HepG2 (cell line): ENCODE data around the gene VWCE. TPM values are rescaled to one million over a fixed set of nuclear protein-coding genes. Genes with fewer than 3 reads are reported as not detected.

Experiments used
- BRCA1 ChIP-seq: sonication (generic); formaldehyde crosslinking; IDR thresholded peaks from 2 replicates; pipeline ENCODE4 v1.4.0; 2020; ENCODE audit warnings: missing genetic modification reagents
- FOXJ3 ChIP-seq: sonication (generic); formaldehyde crosslinking; IDR thresholded peaks from 2 replicates; pipeline ENCODE4 v1.4.0; 2020; ENCODE audit warnings: missing genetic modification reagents, mild to moderate bottlenecking, borderline replicate concordance
- KAT8 ChIP-seq: IDR thresholded peaks from 2 replicates; pipeline ENCODE4 v1.6.1; 2016; ENCODE audit warnings: missing genetic modification reagents, missing compliant biosample characterization
- KDM6A ChIP-seq: IDR thresholded peaks from 2 replicates; pipeline ENCODE4 v1.6.1; 2016; ENCODE audit warnings: low read depth
- KMT2A ChIP-seq: sonication (generic); formaldehyde crosslinking; IDR thresholded peaks from 2 replicates; pipeline ENCODE4 v1.4.0; 2020; ENCODE audit warnings: missing genetic modification reagents
- MTF1 ChIP-seq: sonication (generic); formaldehyde crosslinking; IDR thresholded peaks from 2 replicates; pipeline ENCODE4 v1.5.0; 2020; ENCODE audit warnings: missing genetic modification reagents
- NAIF1 ChIP-seq: sonication (generic); formaldehyde crosslinking; IDR thresholded peaks from 2 replicates; pipeline ENCODE4 v1.5.0; 2020; ENCODE audit warnings: mild to moderate bottlenecking, missing genetic modification reagents, borderline replicate concordance
- SALL1 ChIP-seq: sonication (generic); formaldehyde crosslinking; IDR thresholded peaks from 2 replicates; pipeline ENCODE4 v1.8.0; 2022; ENCODE audit warnings: mild to moderate bottlenecking, missing genetic modification reagents
- SPEN ChIP-seq: sonication (generic); formaldehyde crosslinking; IDR thresholded peaks from 2 replicates; pipeline ENCODE4 v1.5.1; 2020; ENCODE audit warnings: low read depth, mild to moderate bottlenecking, missing genetic modification reagents
- SRF ChIP-seq: IDR thresholded peaks from 2 replicates; pipeline ENCODE4 v1.6.1; 2011; ENCODE audit warnings: mild to moderate bottlenecking, low read depth, low read length, moderate library complexity
- TOPORS ChIP-seq: sonication (generic); formaldehyde crosslinking; IDR thresholded peaks from 2 replicates; pipeline ENCODE4 v1.8.0; 2023; ENCODE audit warnings: mild to moderate bottlenecking, missing genetic modification reagents
- TRIM22 ChIP-seq: fragments of 450-650 bp; IDR thresholded peaks from 2 replicates; pipeline ENCODE4 v1.6.1; 2017
- ZBTB38 ChIP-seq: sonication (generic); formaldehyde crosslinking; IDR thresholded peaks from 2 replicates; pipeline ENCODE4 v1.5.1; 2020; ENCODE audit warnings: mild to moderate bottlenecking, missing genetic modification reagents
- ZBTB7B ChIP-seq: sonication (generic); formaldehyde crosslinking; IDR thresholded peaks from 2 replicates; pipeline ENCODE4 v1.4.0; 2020; ENCODE audit warnings: missing genetic modification reagents
- ZNF296 ChIP-seq: sonication (generic); formaldehyde crosslinking; conservative IDR thresholded peaks from 2 replicates; pipeline ENCODE4 v1.5.0; 2020; ENCODE audit warnings: mild to moderate bottlenecking, missing genetic modification reagents
- ZNF414 ChIP-seq: sonication (generic); formaldehyde crosslinking; IDR thresholded peaks from 2 replicates; pipeline ENCODE4 v1.5.0; 2020; ENCODE audit warnings: missing genetic modification reagents
- ZNF44 ChIP-seq: sonication (generic); formaldehyde crosslinking; IDR thresholded peaks from 2 replicates; pipeline ENCODE4 v1.5.1; 2020; ENCODE audit warnings: mild to moderate bottlenecking, missing genetic modification reagents
- ZNF556 ChIP-seq: sonication (generic); formaldehyde crosslinking; IDR thresholded peaks from 2 replicates; pipeline ENCODE4 v1.4.0; 2020; ENCODE audit warnings: mild to moderate bottlenecking, missing genetic modification reagents, borderline replicate concordance
- ZNF616 ChIP-seq: sonication (generic); formaldehyde crosslinking; IDR thresholded peaks from 2 replicates; pipeline ENCODE4 v1.5.0; 2020; ENCODE audit warnings: low read depth, mild to moderate bottlenecking, missing genetic modification reagents
- ZNF646 ChIP-seq: sonication (generic); formaldehyde crosslinking; IDR thresholded peaks from 2 replicates; pipeline ENCODE4 v1.9.0; 2021; ENCODE audit warnings: mild to moderate bottlenecking, missing genetic modification reagents
- ZNF792 ChIP-seq: IDR thresholded peaks from 2 replicates; pipeline ENCODE4 v1.6.1; 2016
- polyA plus RNA-seq, 8 experiments: library from polyadenylated mRNA; depleted of rRNA in 3 of 8; stranded (reverse) in 7 of 8; unstranded in 1 of 8; fragments of >200 nt; fragmentation: Illumina TruSeq in 4 of 8; extraction: Trizol in 4 of 8; gene quantifications; 2 replicates each; pipeline versions ENCODE4 v1.2.1 to v1.2.3, GENCODE V29; 2011 to 2016; ENCODE audit warnings: low read depth in 4 of 8, missing spikeins in 1 of 8, mixed read lengths in 1 of 8; ENCODE audit not compliant: insufficient read depth in 1 of 8
- total RNA-seq, 5 experiments: library from RNA; depleted of rRNA; stranded (reverse); fragments of >200 nt; fragmentation: Illumina TruSeq; extraction: Trizol; gene quantifications; 2 replicates each; pipeline ENCODE4 v1.2.3, GENCODE V29; 2016; ENCODE audit warnings: low read depth in 1 of 5
- TF ChIP-seq, protein P1 (sequence below): sonication (generic); formaldehyde crosslinking; IDR thresholded peaks from 2 replicates; pipeline ENCODE4 v1.4.0; 2020; ENCODE audit warnings: missing genetic modification reagents

VWCE gene
- total and polyA plus RNA-seq, 2 of the 13 experiments (the other 11 are each of a cell fraction or from before 2014, with no cell fraction given) = 27.6 to 58.3 TPM

DNA sequence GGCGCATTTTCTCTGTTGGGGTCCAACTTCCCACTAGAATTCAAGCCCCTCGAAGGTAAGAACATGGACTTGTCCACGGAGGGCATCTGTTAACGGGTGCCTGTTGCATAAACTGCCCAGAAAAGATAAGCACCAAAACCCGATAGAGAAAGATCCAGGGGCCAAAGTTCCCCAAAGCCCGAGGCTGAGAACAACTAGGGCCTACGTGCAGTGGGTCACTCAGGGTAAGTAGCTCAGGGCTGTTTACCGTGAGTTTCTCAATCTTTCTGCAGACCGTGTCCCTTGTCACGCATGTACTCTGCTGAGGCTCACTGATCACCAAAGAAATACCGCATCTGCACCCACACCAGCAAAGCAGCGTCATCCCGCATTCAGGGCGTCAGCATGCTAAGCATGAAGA, 29.8 kb downstream of the VWCE start (continued):
- TF ChIP-seq ZNF646 = no peak
- no peak for TF ChIP-seq NAIF1 (CRISPR knock-in tag)
- TF ChIP-seq ZNF414 (CRISPR knock-in tag) = peak; percentile 41; the same call in 1 of the 2 replicates
- TF ChIP-seq SPEN (CRISPR knock-in tag) = peak; percentile 66; the same call in 1 of the 2 replicates
- peak; percentile 34; the same call in 1 of the 2 replicates for TF ChIP-seq ZNF556 (CRISPR knock-in tag)
- TF ChIP-seq BRCA1 (CRISPR knock-in tag) = no peak
- TF ChIP-seq ZBTB38 (CRISPR knock-in tag) = peak; percentile 100
- no peak; the same call in 1 of the 2 replicates for TF ChIP-seq TOPORS (CRISPR knock-in tag)
- TF ChIP-seq ZNF296 = no peak
- TF ChIP-seq KAT8 (CRISPR knock-in tag) = no peak
- TF ChIP-seq ZNF792 = no peak
- TF ChIP-seq ZNF616 (CRISPR knock-in tag) = no peak
- no peak for TF ChIP-seq TRIM22
- no peak for TF ChIP-seq MTF1 (CRISPR knock-in tag)
- TF ChIP-seq SALL1 (CRISPR knock-in tag) = peak; percentile 67; the same call in 1 of the 2 replicates
- TF ChIP-seq KMT2A (CRISPR knock-in tag) = no peak
- TF ChIP-seq, protein P1, sequence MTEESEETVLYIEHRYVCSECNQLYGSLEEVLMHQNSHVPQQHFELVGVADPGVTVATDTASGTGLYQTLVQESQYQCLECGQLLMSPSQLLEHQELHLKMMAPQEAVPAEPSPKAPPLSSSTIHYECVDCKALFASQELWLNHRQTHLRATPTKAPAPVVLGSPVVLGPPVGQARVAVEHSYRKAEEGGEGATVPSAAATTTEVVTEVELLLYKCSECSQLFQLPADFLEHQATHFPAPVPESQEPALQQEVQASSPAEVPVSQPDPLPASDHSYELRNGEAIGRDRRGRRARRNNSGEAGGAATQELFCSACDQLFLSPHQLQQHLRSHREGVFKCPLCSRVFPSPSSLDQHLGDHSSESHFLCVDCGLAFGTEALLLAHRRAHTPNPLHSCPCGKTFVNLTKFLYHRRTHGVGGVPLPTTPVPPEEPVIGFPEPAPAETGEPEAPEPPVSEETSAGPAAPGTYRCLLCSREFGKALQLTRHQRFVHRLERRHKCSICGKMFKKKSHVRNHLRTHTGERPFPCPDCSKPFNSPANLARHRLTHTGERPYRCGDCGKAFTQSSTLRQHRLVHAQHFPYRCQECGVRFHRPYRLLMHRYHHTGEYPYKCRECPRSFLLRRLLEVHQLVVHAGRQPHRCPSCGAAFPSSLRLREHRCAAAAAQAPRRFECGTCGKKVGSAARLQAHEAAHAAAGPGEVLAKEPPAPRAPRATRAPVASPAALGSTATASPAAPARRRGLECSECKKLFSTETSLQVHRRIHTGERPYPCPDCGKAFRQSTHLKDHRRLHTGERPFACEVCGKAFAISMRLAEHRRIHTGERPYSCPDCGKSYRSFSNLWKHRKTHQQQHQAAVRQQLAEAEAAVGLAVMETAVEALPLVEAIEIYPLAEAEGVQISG = no peak
- TF ChIP-seq SRF = no peak
- no peak for TF ChIP-seq ZNF44
- no peak for TF ChIP-seq KDM6A (CRISPR knock-in tag)
- no peak for TF ChIP-seq ZBTB7B
- TF ChIP-seq FOXJ3 (CRISPR knock-in tag) = 0 out of 2 replicates have a peak, but pooled peaks have one; percentile 31
